Esophagus squamous epithelium (tissue), 5 donors: Measurements from ENCODE around the gene EVC. TPM values are rescaled to one million over a fixed set of nuclear protein-coding genes. Genes with fewer than 3 reads are reported as not detected.

Experiments
- DNase-seq: peaks from one replicate; lab custom pipeline; 2025; lab: John Stamatoyannopoulos, UW
- H3K27ac ChIP-seq, 4 donors: fragments of 200-600 bp; sonication (generic); one replicate each; pipeline ENCODE4 v1.5.1; 2016 to 2019; ENCODE audit warnings: mild to moderate bottlenecking in 1 of 4
- H3K27me3 ChIP-seq, 4 donors: fragments of 200-600 bp; sonication (generic); 1 replicate in 3 of 4; 2 replicates in 1 of 4; pipeline versions ENCODE4 v1.5.1 to v1.6.0; 2017 to 2021; ENCODE audit warnings: antibody characterized with exemption in 1 of 4
- H3K36me3 ChIP-seq, 3 donors: fragments of 200-600 bp; sonication (generic); one replicate each; pipeline ENCODE4 v1.5.1; 2016 to 2019
- H3K4me1 ChIP-seq, 3 donors: fragments of 200-600 bp; sonication (generic); one replicate each; pipeline ENCODE4 v1.5.1; 2017 to 2019
- H3K4me3 ChIP-seq, 4 donors: fragments of 200-600 bp; sonication (generic); 1 replicate in 3 of 4; 2 replicates in 1 of 4; pipeline ENCODE4 v1.5.1; 2016 to 2019; ENCODE audit warnings: mild to moderate bottlenecking in 2 of 4, moderate library complexity in 1 of 4
- H3K9me3 ChIP-seq, 3 donors: fragments of 200-600 bp; sonication (generic); one replicate each; pipeline ENCODE4 v1.5.1; 2016 to 2019
- POLR2A ChIP-seq, 4 donors: fragments of 450-650 bp; IDR thresholded peaks; one replicate each; pipeline ENCODE4 v1.6.1; 2017; ENCODE audit warnings: antibody characterized with exemption in 4 of 4, mild to moderate bottlenecking in 4 of 4, moderate library complexity in 3 of 4
- WGBS, 2 donors: methylation state at CpG; one replicate each; pipeline ENCODE4 v1.1.5; 2018; 5-methylcytosine and 5-hydroxymethylcytosine counted together
- intact Hi-C: fragments of 100-400 bp; cut with DNase I; formaldehyde crosslinking; loops from one replicate; pipeline ENCODE4 v1.15.0; 2022
- total RNA-seq, 4 donors: library from RNA; depleted of rRNA; stranded (reverse); fragments of >200 nt; gene quantifications; one replicate each; pipeline ENCODE4 v1.1.0, GENCODE V29; 2016
- TF ChIP-seq, protein P1 (sequence below), 6 experiments: fragments of 450-650 bp in 4 of 6; fragments of 200-600 bp in 2 of 6; sonication (generic) in 2 of 6; IDR thresholded peaks; one replicate each; pipeline ENCODE4 v1.5.1; 2016 to 2019; ENCODE audit warnings: antibody characterized with exemption in 6 of 6, mild to moderate bottlenecking in 4 of 6, moderate library complexity in 4 of 6
- donor health status: DM: yes; HTN: yes; CAD: no.

EVC gene
- total RNA-seq, 4 donors from 2014 or later, result 4.2 to 17.2 (median 6.3) TPM

DNA sequence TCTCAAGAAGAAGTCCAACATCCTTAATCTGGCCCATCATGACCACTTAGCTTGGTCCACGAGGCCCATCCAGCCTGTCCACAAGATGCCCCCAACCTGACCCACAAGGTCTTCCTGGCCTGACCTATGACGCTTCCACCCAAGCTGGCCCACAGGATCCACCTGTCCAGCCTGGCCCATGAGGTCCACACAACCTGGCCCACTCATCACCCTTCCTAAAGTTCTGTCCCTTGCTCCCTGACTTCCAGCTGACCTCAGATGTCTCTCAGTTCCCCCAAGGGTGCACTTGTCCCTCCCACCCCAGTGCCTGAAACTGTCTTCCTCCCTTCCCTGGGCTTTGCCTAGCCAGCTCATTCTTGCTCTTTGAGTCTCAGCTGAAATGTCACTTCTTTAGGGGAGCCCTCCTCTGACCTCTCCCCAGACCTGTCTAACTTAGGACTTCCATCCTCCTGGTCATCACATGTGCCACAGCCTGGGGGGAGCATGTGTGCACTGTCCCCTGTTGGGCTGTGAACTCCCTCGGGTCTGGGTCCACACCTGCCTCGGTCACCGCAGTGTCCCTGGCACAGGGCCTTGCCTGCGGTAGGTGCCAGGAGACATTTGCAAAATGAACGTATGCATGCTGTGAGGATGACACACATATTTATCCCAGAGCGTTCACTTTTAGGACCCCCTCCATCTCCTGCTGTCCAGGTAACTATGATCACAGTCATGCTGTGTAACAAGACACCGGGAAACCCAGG, 61.7 kb downstream of the EVC start:
- 52 to 71% methylated on average over 5 to 9 of the region's 9 CpGs for WGBS, 2 donors
- Histone ChIP-seq H3K27ac (peak overlapping the region in 3 of 4 donors; percentile 43 to 56 (median 55)), H3K36me3 (peaks cover 0 to 25% (median 0%) of the 10 kb centered on the region in 3 donors), H3K4me1 (peaks cover 7 to 23% (median 16%) of the 10 kb centered on the region in 3 donors), H3K4me3 (no peak overlapping the region), H3K27me3 (no peaks in the 10 kb centered on the region), H3K9me3 (peaks cover 0 to 15% (median 5%) of the 10 kb centered on the region in 3 donors)
- DNase-seq, result no peak
- TF ChIP-seq, protein P1, sequence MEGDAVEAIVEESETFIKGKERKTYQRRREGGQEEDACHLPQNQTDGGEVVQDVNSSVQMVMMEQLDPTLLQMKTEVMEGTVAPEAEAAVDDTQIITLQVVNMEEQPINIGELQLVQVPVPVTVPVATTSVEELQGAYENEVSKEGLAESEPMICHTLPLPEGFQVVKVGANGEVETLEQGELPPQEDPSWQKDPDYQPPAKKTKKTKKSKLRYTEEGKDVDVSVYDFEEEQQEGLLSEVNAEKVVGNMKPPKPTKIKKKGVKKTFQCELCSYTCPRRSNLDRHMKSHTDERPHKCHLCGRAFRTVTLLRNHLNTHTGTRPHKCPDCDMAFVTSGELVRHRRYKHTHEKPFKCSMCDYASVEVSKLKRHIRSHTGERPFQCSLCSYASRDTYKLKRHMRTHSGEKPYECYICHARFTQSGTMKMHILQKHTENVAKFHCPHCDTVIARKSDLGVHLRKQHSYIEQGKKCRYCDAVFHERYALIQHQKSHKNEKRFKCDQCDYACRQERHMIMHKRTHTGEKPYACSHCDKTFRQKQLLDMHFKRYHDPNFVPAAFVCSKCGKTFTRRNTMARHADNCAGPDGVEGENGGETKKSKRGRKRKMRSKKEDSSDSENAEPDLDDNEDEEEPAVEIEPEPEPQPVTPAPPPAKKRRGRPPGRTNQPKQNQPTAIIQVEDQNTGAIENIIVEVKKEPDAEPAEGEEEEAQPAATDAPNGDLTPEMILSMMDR (IDR thresholded peaks at IDR 0.05), result no peak
- TF ChIP-seq POLR2A (IDR thresholded peaks at IDR 0.05), result no peak
- intact Hi-C loops, result no loop called here

- no peaks in the 10 kb centered on the region for H3K27me3 ChIP-seq
- peaks cover 7 to 23% (median 16%) of the 10 kb centered on the region in 3 donors for H3K4me1 ChIP-seq
- H3K36me3 ChIP-seq, result peaks cover 0 to 25% (median 0%) of the 10 kb centered on the region in 3 donors
- H3K4me3 ChIP-seq, result no peak overlapping the region
- H3K9me3 ChIP-seq, result peaks cover 0 to 15% (median 5%) of the 10 kb centered on the region in 3 donors
- no peak for DNase-seq
- no peak for TF ChIP-seq POLR2A (IDR thresholded peaks at IDR 0.05)
- TF ChIP-seq, protein P1 (IDR thresholded peaks at IDR 0.05), result no peak
- intact Hi-C loops, result no loop called here
- WGBS, 2 donors, result 41 to 75% methylated on average over 1 to 2 of the region's 2 CpGs
- peak overlapping the region; percentile 43 to 68 (median 52) for H3K27ac ChIP-seq
Observed at GRCh38 chr4:5773271-5773555, 62.2 kb downstream of the EVC start.

- H3K9me3 ChIP-seq, result peaks cover 0 to 15% (median 5%) of the 10 kb centered on the region in 3 donors
- intact Hi-C loops, result no loop called here
- H3K27me3 ChIP-seq, result no peaks in the 10 kb centered on the region
- peaks cover 0 to 18% (median 0%) of the 10 kb centered on the region in 3 donors for H3K36me3 ChIP-seq
- peak overlapping the region in 1 of 4 donors; percentile 55 for H3K27ac ChIP-seq
- peaks cover 7 to 23% (median 16%) of the 10 kb centered on the region in 3 donors for H3K4me1 ChIP-seq
- 63 to 89% methylated on average over 2 of the region's 2 CpGs for WGBS, 2 donors
- DNase-seq, result no peak
- TF ChIP-seq, protein P1 (IDR thresholded peaks at IDR 0.05), result no peak
- TF ChIP-seq POLR2A (IDR thresholded peaks at IDR 0.05), result no peak
- no peak overlapping the region for H3K4me3 ChIP-seq
Observed at GRCh38 chr4:5774416-5775036, 63.5 kb downstream of the EVC start.

DNA sequence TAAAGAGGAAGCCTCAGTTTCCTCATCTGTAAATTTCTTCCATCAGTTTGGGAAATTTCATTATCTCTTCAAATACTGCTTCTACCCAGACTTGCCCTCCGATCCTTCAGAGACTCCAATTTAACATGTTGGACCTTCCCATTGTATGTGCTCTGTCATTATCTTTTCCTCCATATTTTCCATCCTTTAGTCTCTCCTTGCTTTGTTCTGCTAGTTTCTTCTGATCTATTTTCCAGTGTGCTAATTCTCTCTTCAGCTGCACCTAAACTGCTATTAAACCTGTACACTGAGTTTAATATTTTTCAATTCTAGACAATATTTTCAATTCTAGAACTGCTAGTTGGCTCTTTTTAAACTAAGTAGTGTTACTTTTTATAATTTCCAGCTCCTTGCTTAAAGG, 65.5 kb downstream of the EVC start:
- H3K36me3 ChIP-seq, result peaks cover 0 to 7% (median 0%) of the 10 kb centered on the region in 3 donors
- peaks cover 0 to 11% (median 5%) of the 10 kb centered on the region in 3 donors for H3K9me3 ChIP-seq
- H3K4me1 ChIP-seq, result peaks cover 7 to 23% (median 16%) of the 10 kb centered on the region in 3 donors
- no peak overlapping the region for H3K4me3 ChIP-seq
- no peak for DNase-seq
- intact Hi-C loops, result no loop called here
- no peaks in the 10 kb centered on the region for H3K27me3 ChIP-seq
- 91 to 93% methylated on average over 1 of the region's 1 CpG for WGBS, 2 donors
- no peak for TF ChIP-seq POLR2A (IDR thresholded peaks at IDR 0.05)
- TF ChIP-seq, protein P1 (IDR thresholded peaks at IDR 0.05), result no peak
- H3K27ac ChIP-seq, result no peak overlapping the region
